Aorta (tissue), 5 donors: ENCODE data around the gene POLD2. TPM values are rescaled to one million over a fixed set of nuclear protein-coding genes. Genes with fewer than 3 reads are reported as not detected.

ENCODE experiments used
- ATAC-seq: fragments of 200-7000 bp; cut with Tn5 transposase; one replicate; pipeline ENCODE4 v1.9.1; 2022; ENCODE audit warnings: moderate library complexity; ENCODE audit not compliant: low FRiP score
- DNase-seq, 2 donors: peaks; one replicate each; pipeline ENCODE4 v3.0.0-alpha.2; 2020
- H3K27ac ChIP-seq, 2 donors: one replicate each; pipeline ENCODE4 v1.5.1; 2013; ENCODE audit warnings: low read length in 2 of 2, mild to moderate bottlenecking in 2 of 2, moderate library complexity in 2 of 2, control low read depth in 1 of 2, inconsistent platforms in 1 of 2, low read depth in 1 of 2
- H3K27me3 ChIP-seq, 2 donors: one replicate each; pipeline ENCODE4 v1.6.1; 2013; ENCODE audit warnings: control low read depth in 1 of 2, low read length in 1 of 2, mild to moderate bottlenecking in 1 of 2, moderate library complexity in 1 of 2; ENCODE audit not compliant: insufficient read depth in 2 of 2, control insufficient read depth in 1 of 2
- H3K36me3 ChIP-seq, 2 donors: one replicate each; pipeline ENCODE4 v1.6.1; 2013; ENCODE audit warnings: control low read depth in 1 of 2, low read length in 1 of 2, mild to moderate bottlenecking in 1 of 2; ENCODE audit not compliant: insufficient read depth in 2 of 2, control insufficient read depth in 1 of 2
- H3K4me1 ChIP-seq, 2 donors: one replicate each; pipeline ENCODE4 v1.6.1; 2013; ENCODE audit warnings: low read length in 2 of 2, control low read depth in 1 of 2, mild to moderate bottlenecking in 1 of 2, moderate library complexity in 1 of 2; ENCODE audit not compliant: insufficient read depth in 2 of 2, control insufficient read depth in 1 of 2
- H3K4me3 ChIP-seq, 2 donors: one replicate each; pipeline ENCODE4 v1.5.1; 2013; ENCODE audit warnings: low read length in 2 of 2, control low read depth in 1 of 2, mild to moderate bottlenecking in 1 of 2
- H3K9me3 ChIP-seq: one replicate; pipeline ENCODE4 v1.6.1; 2013; ENCODE audit warnings: mild to moderate bottlenecking, low read length; ENCODE audit not compliant: control insufficient read depth
- WGBS, 2 donors: extraction: QIAGEN DNeasy Blood & Tissue Kit; methylation state at CpG; one replicate each; pipeline ENCODE4 v1.1.7; 2013; 5-methylcytosine and 5-hydroxymethylcytosine counted together
- intact Hi-C, 2 donors: fragments of 100-400 bp; cut with DNase I; formaldehyde crosslinking; loops; one replicate each; pipeline versions ENCODE4 v1.14.2 to v1.15.0; 2022
- polyA plus RNA-seq, 2 donors: library from polyadenylated mRNA; stranded (reverse); fragments of 200-250 nt; gene quantifications; one replicate each; pipeline ENCODE4 v1.2.3, GENCODE V29; 2013
- total RNA-seq, 2 donors: library from RNA; stranded (reverse); fragmentation: NEBNext Ultra II Directional; extraction: Animal tissue kit (Norgen Biotek cat#: 25700); gene quantifications; one replicate each; pipeline ENCODE4 v1.2.1, GENCODE V29; 2021
- donor health status: healthy with polysubstance abuse.
- donor health status: Bipolar disorder and iron deficiency.
- donor health status: DM: no; HTN: no; CAD: no.
- donor health status: DM: no; HTN: no; CAD: no.
- donor health status: DM: yes; HTN: yes; CAD: no.

Gene POLD2
- total and polyA plus RNA-seq, 4 donors, result 31.6 to 93.1 (median 51.5) TPM

GRCh38 chr7:44076101-44076895, 47.0 kb downstream of the POLD2 start:
- ATAC-seq (no peak), DNase-seq (peak; percentile 35 to 65)
- H3K9me3 ChIP-seq, result no peaks in the 10 kb centered on the region
- H3K27me3 ChIP-seq, result no peaks in the 10 kb centered on the region
- WGBS, 2 donors, result 91 to 93% methylated on average over 20 of the region's 20 CpGs
- H3K27ac ChIP-seq, result no peak overlapping the region
- H3K36me3 ChIP-seq, result peaks cover 0 to 4% of the 10 kb centered on the region in 2 donors
- H3K4me1 ChIP-seq, result no peaks in the 10 kb centered on the region
- intact Hi-C loops, result no loop called here
- H3K4me3 ChIP-seq, result no peak overlapping the region

- H3K4me1 ChIP-seq, result no peaks in the 10 kb centered on the region
- intact Hi-C loops, result no loop called here
- H3K27me3 ChIP-seq, result no peaks in the 10 kb centered on the region
- no peak overlapping the region for H3K27ac ChIP-seq
- no peak overlapping the region for H3K4me3 ChIP-seq
- WGBS, 2 donors, result 95 to 96% methylated on average over 17 of the region's 17 CpGs
- H3K36me3 ChIP-seq, result peaks cover 0 to 4% of the 10 kb centered on the region in 2 donors
- no peaks in the 10 kb centered on the region for H3K9me3 ChIP-seq
- ATAC-seq (no peak), DNase-seq (peak; percentile 40 to 62)
These were observed 47.9 kb downstream of the POLD2 start for GRCh38 chr7:44075296-44076075.

GRCh38 chr7:44074349-44074695, 49.0 kb downstream of the POLD2 start:
- Histone ChIP-seq H3K27ac (no peak overlapping the region), H3K27me3 (no peaks in the 10 kb centered on the region), H3K9me3 (no peaks in the 10 kb centered on the region), H3K36me3 (peaks cover 0 to 4% of the 10 kb centered on the region in 2 donors), H3K4me1 (no peaks in the 10 kb centered on the region), H3K4me3 (no peak overlapping the region)
- WGBS, 2 donors, result 91 to 93% methylated on average over 13 of the region's 13 CpGs
- no peak for DNase-seq
- intact Hi-C loops, result loop anchor here (5.0 kb wide), 3 partner anchors 33 to 123 kb away; partner anchors contain the start of gene POLD2 (in 1 of the 2)
- peak; percentile 16 for ATAC-seq

- Histone ChIP-seq H3K4me3 (no peak overlapping the region), H3K27ac (peak overlapping the region in 1 of 2 donors; percentile 49), H3K4me1 (no peaks in the 10 kb centered on the region), H3K36me3 (peaks cover 0 to 4% of the 10 kb centered on the region in 2 donors), H3K9me3 (no peaks in the 10 kb centered on the region), H3K27me3 (no peaks in the 10 kb centered on the region)
- ATAC-seq (peak; percentile 71), DNase-seq (peak; percentile 92 to 93)
- 42 to 50% methylated on average over 26 of the region's 26 CpGs for WGBS, 2 donors
- intact Hi-C loops, result loop anchor here (2.0 to 5.0 kb wide), 4 partner anchors 33 to 123 kb away; partner anchors contain the start of gene POLD2 (in 1 of the 2)
These were observed 49.5 kb downstream of the POLD2 start for GRCh38 chr7:44073664-44074348.

GRCh38 chr7:44072364-44073231, 50.8 kb downstream of the POLD2 start:
- peaks cover 0 to 3% of the 10 kb centered on the region in 2 donors for H3K36me3 ChIP-seq
- WGBS, 2 donors, result 32 to 33% methylated on average over 12 of the region's 12 CpGs
- DNase-seq (peak; percentile 93 to 96), ATAC-seq (peak; percentile 77)
- H3K9me3 ChIP-seq, result no peaks in the 10 kb centered on the region
- H3K27ac ChIP-seq, result peak overlapping the region in 1 of 2 donors; percentile 49
- H3K4me3 ChIP-seq, result no peak overlapping the region
- no peaks in the 10 kb centered on the region for H3K27me3 ChIP-seq
- no peaks in the 10 kb centered on the region for H3K4me1 ChIP-seq
- intact Hi-C loops, result loop anchor here (2.0 to 5.0 kb wide), 4 partner anchors 35 to 125 kb away; partner anchors contain the start of gene POLD2 (in 1 of the 2)

- no peak for ATAC-seq
These were observed 51.5 kb downstream of the POLD2 start for GRCh38 chr7:44071726-44072363.

GRCh38 chr7:44068054-44068453, 55.3 kb downstream of the POLD2 start:
- H3K27me3 ChIP-seq, result no peaks in the 10 kb centered on the region
- H3K27ac ChIP-seq, result no peak overlapping the region
- no peaks in the 10 kb centered on the region for H3K36me3 ChIP-seq
- H3K4me1 ChIP-seq, result no peaks in the 10 kb centered on the region
- no peaks in the 10 kb centered on the region for H3K9me3 ChIP-seq
- 62 to 65% methylated on average over 7 of the region's 7 CpGs for WGBS, 2 donors
- H3K4me3 ChIP-seq, result no peak overlapping the region
- intact Hi-C loops, result no loop called here
- DNase-seq (peak in 1 of 2 donors; percentile 53), ATAC-seq (no peak)

More at GRCh38 chr7:44071726-44072363, 51.5 kb downstream of the POLD2 start:
- H3K36me3 ChIP-seq, result peaks cover 0 to 3% of the 10 kb centered on the region in 2 donors
- H3K4me3 ChIP-seq, result no peak overlapping the region
- WGBS, 2 donors, result 46 to 48% methylated on average over 9 of the region's 9 CpGs
- intact Hi-C loops, result loop anchor here (2.0 to 5.0 kb wide), 4 partner anchors 35 to 125 kb away; partner anchors contain the start of gene POLD2 (in 1 of the 2)
- H3K27ac ChIP-seq, result peak overlapping the region in 1 of 2 donors; percentile 17
- DNase-seq, result peak in 1 of 2 donors; percentile 49
- H3K9me3 ChIP-seq, result no peaks in the 10 kb centered on the region
- H3K4me1 ChIP-seq, result no peaks in the 10 kb centered on the region
- no peaks in the 10 kb centered on the region for H3K27me3 ChIP-seq
